Measurements from ENCODE around the gene TMEM108.
A peak's percentile ranks its signal among the peaks of the same experiment; 100 is the strongest.

Gene TMEM108

GRCh38 chr3:133295944-133296917, 258.0 kb downstream of the TMEM108 start:
- no peaks in the 10 kb centered on the region for H3K9me3 ChIP-seq (ENCODE audit: control insufficient read depth, low read length)
- H3K36me3 ChIP-seq (ENCODE audit: control insufficient read depth, insufficient read depth, low read length, severe bottlenecking), result no peaks in the 10 kb centered on the region
- H3K9ac ChIP-seq (ENCODE audit: low read length), result no peak overlapping the region
- H3K4me3 ChIP-seq (ENCODE audit: low read length), result no peak overlapping the region
- H3K4me1 ChIP-seq (ENCODE audit: control insufficient read depth, insufficient read depth, low read length), result no peaks in the 10 kb centered on the region
- peaks cover 3% of the 10 kb centered on the region for H3K27me3 ChIP-seq (replicated peaks; ENCODE audit: control insufficient read depth, insufficient read depth, low read length)
- DNase-seq (ENCODE audit: low read depth), result peak; percentile 8

DNA sequence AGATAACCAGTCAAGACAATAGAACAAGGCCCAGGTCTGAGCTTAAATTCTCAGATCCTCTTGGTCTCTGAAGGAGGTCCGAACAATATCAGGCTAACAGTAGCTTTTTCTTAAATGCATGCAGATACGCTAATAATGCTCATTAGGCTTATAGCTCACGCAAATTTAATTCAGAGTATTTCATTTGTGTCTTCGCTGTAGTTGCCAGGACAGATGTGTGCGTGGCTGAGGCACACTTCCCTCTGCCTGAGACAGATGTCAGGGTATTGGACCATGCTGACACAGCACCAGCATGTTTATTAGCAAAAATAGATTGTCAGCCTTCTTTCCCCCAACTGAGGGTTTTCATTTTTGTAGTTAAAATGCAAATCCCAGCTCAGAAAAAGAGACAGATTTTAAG, 258.8 kb downstream of the TMEM108 start:
- Histone ChIP-seq H3K9me3 (ENCODE audit: control insufficient read depth, low read length) (no peaks in the 10 kb centered on the region), H3K4me1 (ENCODE audit: control insufficient read depth, insufficient read depth, low read length) (no peaks in the 10 kb centered on the region), H3K36me3 (ENCODE audit: control insufficient read depth, insufficient read depth, low read length, severe bottlenecking) (no peaks in the 10 kb centered on the region), H3K9ac (ENCODE audit: low read length) (no peak overlapping the region), H3K4me3 (ENCODE audit: low read length) (no peak overlapping the region), H3K27me3 (replicated peaks; ENCODE audit: control insufficient read depth, insufficient read depth, low read length) (peaks cover 3% of the 10 kb centered on the region)
- no peak for DNase-seq (ENCODE audit: low read depth)

GRCh38 chr3:133300102-133300501, 261.9 kb downstream of the TMEM108 start:
- peaks cover 3% of the 10 kb centered on the region for H3K27me3 ChIP-seq (replicated peaks; ENCODE audit: control insufficient read depth, insufficient read depth, low read length)
- no peaks in the 10 kb centered on the region for H3K9me3 ChIP-seq (ENCODE audit: control insufficient read depth, low read length)
- no peak for DNase-seq (ENCODE audit: low read depth)
- no peaks in the 10 kb centered on the region for H3K4me1 ChIP-seq (ENCODE audit: control insufficient read depth, insufficient read depth, low read length)
- H3K36me3 ChIP-seq (ENCODE audit: control insufficient read depth, insufficient read depth, low read length, severe bottlenecking), result no peaks in the 10 kb centered on the region
- no peak overlapping the region for H3K4me3 ChIP-seq (ENCODE audit: low read length)
- no peak overlapping the region for H3K9ac ChIP-seq (ENCODE audit: low read length)

GRCh38 chr3:133301194-133301593, 263.0 kb downstream of the TMEM108 start:
- Histone ChIP-seq H3K4me3 (ENCODE audit: low read length) (no peak overlapping the region), H3K9ac (ENCODE audit: low read length) (no peak overlapping the region), H3K9me3 (ENCODE audit: control insufficient read depth, low read length) (no peaks in the 10 kb centered on the region), H3K36me3 (ENCODE audit: control insufficient read depth, insufficient read depth, low read length, severe bottlenecking) (no peaks in the 10 kb centered on the region), H3K27me3 (replicated peaks; ENCODE audit: control insufficient read depth, insufficient read depth, low read length) (peaks cover 3% of the 10 kb centered on the region), H3K4me1 (ENCODE audit: control insufficient read depth, insufficient read depth, low read length) (no peaks in the 10 kb centered on the region)
- DNase-seq (ENCODE audit: low read depth), result peak; percentile 52

- no peak overlapping the region for H3K4me3 ChIP-seq (ENCODE audit: low read length)
- H3K27me3 ChIP-seq (replicated peaks; ENCODE audit: control insufficient read depth, insufficient read depth, low read length), result peaks cover 3% of the 10 kb centered on the region
- H3K9me3 ChIP-seq (ENCODE audit: control insufficient read depth, low read length), result no peaks in the 10 kb centered on the region
- no peaks in the 10 kb centered on the region for H3K4me1 ChIP-seq (ENCODE audit: control insufficient read depth, insufficient read depth, low read length)
- H3K36me3 ChIP-seq (ENCODE audit: control insufficient read depth, insufficient read depth, low read length, severe bottlenecking), result no peaks in the 10 kb centered on the region
- no peak for DNase-seq (ENCODE audit: low read depth)
- H3K9ac ChIP-seq (ENCODE audit: low read length), result no peak overlapping the region
Measured at GRCh38 chr3:133301731-133302130, 263.5 kb downstream of the TMEM108 start.

GRCh38 chr3:133303430-133303829, 265.2 kb downstream of the TMEM108 start:
- Histone ChIP-seq H3K36me3 (ENCODE audit: control insufficient read depth, insufficient read depth, low read length, severe bottlenecking) (no peaks in the 10 kb centered on the region), H3K9ac (ENCODE audit: low read length) (no peak overlapping the region), H3K9me3 (ENCODE audit: control insufficient read depth, low read length) (no peaks in the 10 kb centered on the region), H3K4me1 (ENCODE audit: control insufficient read depth, insufficient read depth, low read length) (no peaks in the 10 kb centered on the region), H3K4me3 (ENCODE audit: low read length) (no peak overlapping the region), H3K27me3 (replicated peaks; ENCODE audit: control insufficient read depth, insufficient read depth, low read length) (peaks cover 3% of the 10 kb centered on the region)
- DNase-seq (ENCODE audit: low read depth), result no peak

GRCh38 chr3:133317866-133318265, 279.7 kb downstream of the TMEM108 start:
- H3K36me3 ChIP-seq (ENCODE audit: control insufficient read depth, insufficient read depth, low read length, severe bottlenecking), result no peaks in the 10 kb centered on the region
- no peaks in the 10 kb centered on the region for H3K4me1 ChIP-seq (ENCODE audit: control insufficient read depth, insufficient read depth, low read length)
- H3K9ac ChIP-seq (ENCODE audit: low read length), result no peak overlapping the region
- H3K4me3 ChIP-seq (ENCODE audit: low read length), result no peak overlapping the region
- peaks cover 11% of the 10 kb centered on the region for H3K9me3 ChIP-seq (ENCODE audit: control insufficient read depth, low read length)
- H3K27me3 ChIP-seq (replicated peaks; ENCODE audit: control insufficient read depth, insufficient read depth, low read length), result no peaks in the 10 kb centered on the region
- DNase-seq (ENCODE audit: low read depth), result no peak

DNA sequence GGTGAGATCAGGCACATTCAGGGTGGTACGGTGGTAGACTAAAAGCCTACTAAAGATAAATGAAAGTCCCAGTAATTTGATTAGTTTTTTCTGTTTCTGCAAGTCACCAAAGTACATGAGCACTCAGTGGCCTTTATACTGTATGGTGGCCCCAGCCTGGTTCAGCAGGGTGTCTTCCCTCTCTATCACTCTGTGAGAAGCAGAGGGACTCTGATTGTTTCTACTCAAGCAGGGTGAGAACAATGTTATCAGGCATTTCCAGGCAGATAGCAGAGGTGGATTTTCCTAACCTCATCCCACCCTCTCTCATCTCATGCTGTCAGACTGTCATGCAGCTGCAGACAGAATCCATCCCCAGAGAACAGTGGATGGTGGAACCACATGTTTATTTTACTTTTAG, 290.2 kb downstream of the TMEM108 start:
- Histone ChIP-seq H3K4me1 (ENCODE audit: control insufficient read depth, insufficient read depth, low read length) (no peaks in the 10 kb centered on the region), H3K9ac (ENCODE audit: low read length) (no peak overlapping the region), H3K27me3 (replicated peaks; ENCODE audit: control insufficient read depth, insufficient read depth, low read length) (peaks cover 10% of the 10 kb centered on the region), H3K36me3 (ENCODE audit: control insufficient read depth, insufficient read depth, low read length, severe bottlenecking) (no peaks in the 10 kb centered on the region), H3K9me3 (ENCODE audit: control insufficient read depth, low read length) (peaks cover 3% of the 10 kb centered on the region), H3K4me3 (ENCODE audit: low read length) (no peak overlapping the region)
- DNase-seq (ENCODE audit: low read depth), result no peak

DNA sequence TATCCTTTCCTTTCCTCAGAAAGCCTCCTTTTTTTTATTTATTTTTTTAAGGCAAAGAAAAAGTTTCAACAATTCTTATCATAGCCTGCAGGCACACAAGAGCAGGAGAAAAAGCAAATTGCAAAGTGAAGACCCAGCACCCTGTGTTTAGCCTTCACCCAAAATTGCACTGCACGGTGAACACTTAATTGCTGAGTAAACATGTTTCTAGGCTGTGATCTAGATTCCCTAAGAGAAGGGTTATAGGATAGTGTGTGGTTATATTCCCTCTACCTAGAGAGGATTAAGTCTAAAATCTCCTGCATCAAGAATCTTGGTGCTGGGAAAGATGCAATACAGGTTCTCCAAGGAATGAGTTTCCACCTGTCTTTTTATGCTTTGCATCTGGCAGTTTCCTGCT, 291.4 kb downstream of the TMEM108 start:
- H3K9ac ChIP-seq (ENCODE audit: low read length), result no peak overlapping the region
- no peak for DNase-seq (ENCODE audit: low read depth)
- no peaks in the 10 kb centered on the region for H3K4me1 ChIP-seq (ENCODE audit: control insufficient read depth, insufficient read depth, low read length)
- H3K4me3 ChIP-seq (ENCODE audit: low read length), result no peak overlapping the region
- H3K27me3 ChIP-seq (replicated peaks; ENCODE audit: control insufficient read depth, insufficient read depth, low read length), result peaks cover 10% of the 10 kb centered on the region
- H3K36me3 ChIP-seq (ENCODE audit: control insufficient read depth, insufficient read depth, low read length, severe bottlenecking), result no peaks in the 10 kb centered on the region
- no peaks in the 10 kb centered on the region for H3K9me3 ChIP-seq (ENCODE audit: control insufficient read depth, low read length)

- Histone ChIP-seq H3K36me3 (ENCODE audit: control insufficient read depth, insufficient read depth, low read length, severe bottlenecking) (no peaks in the 10 kb centered on the region), H3K9ac (ENCODE audit: low read length) (no peak overlapping the region), H3K4me1 (ENCODE audit: control insufficient read depth, insufficient read depth, low read length) (no peaks in the 10 kb centered on the region), H3K4me3 (ENCODE audit: low read length) (no peak overlapping the region), H3K9me3 (ENCODE audit: control insufficient read depth, low read length) (no peaks in the 10 kb centered on the region), H3K27me3 (replicated peaks; ENCODE audit: control insufficient read depth, insufficient read depth, low read length) (peaks cover 10% of the 10 kb centered on the region)
- no peak for DNase-seq (ENCODE audit: low read depth)
Measured at GRCh38 chr3:133330065-133330464, 291.9 kb downstream of the TMEM108 start.

DNA sequence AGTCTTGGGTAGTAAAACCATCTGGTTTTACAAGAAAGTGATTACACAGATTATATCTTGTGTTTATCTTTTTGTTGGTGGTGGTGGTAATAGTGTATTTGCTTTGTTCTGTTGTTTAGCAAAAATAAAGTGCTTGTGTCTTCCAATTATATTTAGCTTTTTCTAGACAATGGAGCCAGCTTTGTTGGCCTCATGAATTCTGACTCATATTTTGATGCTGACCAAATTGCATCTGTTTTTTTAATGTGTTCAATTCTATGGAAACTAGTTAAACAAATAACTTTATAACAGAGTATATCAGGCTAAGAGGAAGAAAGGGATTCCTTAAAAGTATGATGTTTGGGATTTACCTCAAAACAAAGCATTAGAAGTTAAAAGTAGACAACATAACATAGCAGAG, 292.3 kb downstream of the TMEM108 start:
- Histone ChIP-seq H3K9ac (ENCODE audit: low read length) (no peak overlapping the region), H3K9me3 (ENCODE audit: control insufficient read depth, low read length) (no peaks in the 10 kb centered on the region), H3K4me3 (ENCODE audit: low read length) (no peak overlapping the region), H3K27me3 (replicated peaks; ENCODE audit: control insufficient read depth, insufficient read depth, low read length) (peaks cover 10% of the 10 kb centered on the region), H3K36me3 (ENCODE audit: control insufficient read depth, insufficient read depth, low read length, severe bottlenecking) (no peaks in the 10 kb centered on the region), H3K4me1 (ENCODE audit: control insufficient read depth, insufficient read depth, low read length) (no peaks in the 10 kb centered on the region)
- no peak for DNase-seq (ENCODE audit: low read depth)

All from adipocyte (in vitro differentiated cells).